ENCODE measurements around the gene RAB4B. TPM values are rescaled to one million over a fixed set of nuclear protein-coding genes. Genes with fewer than 3 reads are reported as not detected.

Gene RAB4B
- total and polyA plus RNA-seq, 2 donors (not counting 1 experiment from before 2014, with no cell fraction given): 108 to 141 TPM

- Histone ChIP-seq H3K27ac (ENCODE audit: low read length in 2 of 2) (no peak overlapping the region), H3K4me3 (ENCODE audit: control extremely low read depth in 1 of 5, extremely low read depth in 1 of 5, insufficient read depth in 1 of 5, low read depth in 2 of 5, low read length in 4 of 5) (no peak overlapping the region), H3K9me3 (ENCODE audit: control extremely low read depth in 1 of 3, control insufficient read depth in 2 of 3, insufficient read depth in 1 of 3, low read length in 2 of 3) (no peaks in the 10 kb centered on the region), H3K27me3 (replicated peaks in 1 of 4; ENCODE audit: control extremely low read depth in 1 of 4, control insufficient read depth in 3 of 4, insufficient read depth in 4 of 4, low read length in 3 of 4) (no peaks in the 10 kb centered on the region), H3K79me2 (ENCODE audit: control insufficient read depth, insufficient read depth, low read length) (no peaks in the 10 kb centered on the region), H3K9ac (ENCODE audit: low read length) (no peak overlapping the region), H2AFZ (ENCODE audit: insufficient read depth, low read depth, low read length, poor library complexity, severe bottlenecking) (no peak overlapping the region), H3K4me2 (replicated peaks; ENCODE audit: low read depth, low read length, poor library complexity, severe bottlenecking) (no peak overlapping the region), H4K20me1 (ENCODE audit: control insufficient read depth, insufficient read depth, low read length, poor library complexity, severe bottlenecking) (no peaks in the 10 kb centered on the region), H3K4me1 (ENCODE audit: control insufficient read depth in 2 of 2, insufficient read depth in 2 of 2, low read length in 2 of 2) (no peaks in the 10 kb centered on the region), H3K36me3 (replicated peaks in 1 of 2; ENCODE audit: control extremely low read depth in 1 of 2, control insufficient read depth in 1 of 2, extremely low read depth in 1 of 2, insufficient read depth in 2 of 2, low read length in 1 of 2) (peaks cover 0 to 16% of the 10 kb centered on the region in 2 experiments)
- intact Hi-C loops (cut with micrococcal nuclease): no loop called here
- CTCF ChIA-PET: interaction anchor here (1.4 to 2.9 kb wide), 3 partner anchors 12 to 80 kb away, joined by 4 to 14 read pairs (median 4); no protein-coding TSS in a partner anchor
- no peak for TF ChIP-seq CTCF (IDR thresholded peaks at IDR 0.05)
- no peak for TF ChIP-seq EZH2 (IDR thresholded peaks at IDR 0.05; ENCODE audit: borderline replicate concordance, insufficient read depth, low read depth, low read length, poor library complexity, severe bottlenecking)
- no peaks in the 10 kb centered on the region for H3K4me1 Mint-ChIP-seq
- no peaks in the 10 kb centered on the region for H3K27me3 Mint-ChIP-seq
- no peaks in the 10 kb centered on the region for H3K9me3 Mint-ChIP-seq (ENCODE audit: insufficient read depth)
- H3K4me3 Mint-ChIP-seq: no peak overlapping the region
- ATAC-seq (ENCODE audit: low read depth) (no peak), DNase-seq (no peak)
- 95% methylated on average over 17 of the region's 17 CpGs for WGBS (ENCODE audit: insufficient coverage)
- no peak overlapping the region for H3K27ac Mint-ChIP-seq
- POLR2A ChIA-PET: no interaction called here
Measured at GRCh38 chr19:40742477-40742876, 35.6 kb upstream of the RAB4B start.

DNA sequence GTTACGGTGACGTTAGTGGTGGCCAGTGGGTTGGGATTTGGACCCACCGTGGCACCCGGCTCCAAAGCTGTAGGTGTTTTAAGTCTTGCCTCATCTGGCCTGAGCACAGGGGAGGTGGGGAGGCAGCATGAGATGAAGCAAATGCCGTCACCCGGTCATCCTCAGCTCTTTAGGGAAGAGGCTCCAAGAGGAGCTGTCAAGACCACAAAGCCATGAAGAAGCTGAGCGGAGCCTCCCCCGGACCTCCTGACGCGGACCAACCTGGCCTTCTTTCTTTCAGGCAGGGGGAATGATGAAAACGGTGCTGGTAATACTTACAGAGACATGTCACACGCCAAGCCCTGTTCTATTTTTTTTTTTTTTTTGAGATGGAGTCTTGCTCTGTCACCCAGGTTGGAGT is 35.2 kb upstream of the RAB4B start:
- Histone ChIP-seq H3K4me1 (ENCODE audit: control insufficient read depth in 2 of 2, insufficient read depth in 2 of 2, low read length in 2 of 2) (no peaks in the 10 kb centered on the region), H3K4me3 (ENCODE audit: control extremely low read depth in 1 of 5, extremely low read depth in 1 of 5, insufficient read depth in 1 of 5, low read depth in 2 of 5, low read length in 4 of 5) (no peak overlapping the region), H3K27ac (ENCODE audit: low read length in 2 of 2) (no peak overlapping the region), H3K9ac (ENCODE audit: low read length) (no peak overlapping the region), H3K27me3 (replicated peaks in 1 of 4; ENCODE audit: control extremely low read depth in 1 of 4, control insufficient read depth in 3 of 4, insufficient read depth in 4 of 4, low read length in 3 of 4) (no peaks in the 10 kb centered on the region), H3K4me2 (replicated peaks; ENCODE audit: low read depth, low read length, poor library complexity, severe bottlenecking) (no peak overlapping the region), H4K20me1 (ENCODE audit: control insufficient read depth, insufficient read depth, low read length, poor library complexity, severe bottlenecking) (no peaks in the 10 kb centered on the region), H2AFZ (ENCODE audit: insufficient read depth, low read depth, low read length, poor library complexity, severe bottlenecking) (no peak overlapping the region), H3K36me3 (replicated peaks in 1 of 2; ENCODE audit: control extremely low read depth in 1 of 2, control insufficient read depth in 1 of 2, extremely low read depth in 1 of 2, insufficient read depth in 2 of 2, low read length in 1 of 2) (peaks cover 0 to 14% of the 10 kb centered on the region in 2 experiments), H3K79me2 (ENCODE audit: control insufficient read depth, insufficient read depth, low read length) (no peaks in the 10 kb centered on the region), H3K9me3 (ENCODE audit: control extremely low read depth in 1 of 3, control insufficient read depth in 2 of 3, insufficient read depth in 1 of 3, low read length in 2 of 3) (no peaks in the 10 kb centered on the region)
- Mint-ChIP-seq H3K27me3 (no peaks in the 10 kb centered on the region), H3K4me3 (no peak overlapping the region), H3K4me1 (no peaks in the 10 kb centered on the region), H3K9me3 (ENCODE audit: insufficient read depth) (no peaks in the 10 kb centered on the region), H3K27ac (no peak overlapping the region)
- CTCF ChIA-PET: interaction anchor here (1.2 to 2.9 kb wide), 4 partner anchors 12 to 80 kb away, joined by 4 to 14 read pairs (median 4); no protein-coding TSS in a partner anchor
- no peak for ATAC-seq (ENCODE audit: low read depth)
- POLR2A ChIA-PET: no interaction called here
- intact Hi-C loops (cut with micrococcal nuclease): no loop called here
- TF ChIP-seq EZH2 (IDR thresholded peaks at IDR 0.05; ENCODE audit: borderline replicate concordance, insufficient read depth, low read depth, low read length, poor library complexity, severe bottlenecking) (no peak), CTCF (IDR thresholded peaks at IDR 0.05) (no peak)
- 100% methylated on average over 8 of the region's 12 CpGs for WGBS (ENCODE audit: insufficient coverage)
- DNase-seq: no peak

Data from B cell (primary cell).